Keratinocyte (primary cell): ENCODE data around the gene GOLGA2. TPM values are rescaled to one million over a fixed set of nuclear protein-coding genes. Genes with fewer than 3 reads are reported as not detected.

Experiments
- DNase-seq: peaks from one replicate; pipeline ENCODE4 v3.0.0-alpha.2; 2011; ENCODE audit warnings: low read depth, missing footprints, low spot score
- FAIRE-seq: peaks from 2 replicates; lab custom pipeline; 2011; peaks lifted over from hg19 to GRCh38; lab: Jason Lieb, UNC
- H2AFZ ChIP-seq: 2 replicates; pipeline ENCODE4 v1.6.0; 2012; ENCODE audit warnings: low read length, control low read depth, inconsistent platforms; ENCODE audit not compliant: control insufficient read depth
- H3K27ac ChIP-seq: 2 replicates; pipeline ENCODE4 v1.5.1; 2011; ENCODE audit warnings: low read length; ENCODE audit not compliant: control insufficient read depth, insufficient read depth
- H3K27me3 ChIP-seq: 3 replicates; pipeline ENCODE4 v1.6.0; 2011; ENCODE audit warnings: low read length; ENCODE audit not compliant: control insufficient read depth, insufficient read depth; ENCODE audit errors: extremely low read depth
- H3K36me3 ChIP-seq, 2 experiments: 2 replicates in 1 of 2; 3 replicates in 1 of 2; pipeline ENCODE4 v1.5.1; 2011; ENCODE audit warnings: low read length in 2 of 2, mild to moderate bottlenecking in 1 of 2; ENCODE audit not compliant: control insufficient read depth in 2 of 2, insufficient read depth in 2 of 2; ENCODE audit errors: extremely low read depth in 1 of 2
- H3K4me1 ChIP-seq: 3 replicates; pipeline ENCODE4 v1.5.1; 2011; ENCODE audit warnings: low read length; ENCODE audit not compliant: control insufficient read depth, insufficient read depth; ENCODE audit errors: extremely low read depth
- H3K4me2 ChIP-seq: 3 replicates; pipeline ENCODE4 v1.6.0; 2011; ENCODE audit warnings: low read depth, low read length; ENCODE audit not compliant: control insufficient read depth, insufficient read depth; ENCODE audit errors: extremely low read depth
- H3K4me3 ChIP-seq, 3 experiments: fragments of 200-600 bp in 1 of 3; sonication (generic) in 1 of 3; 2 replicates in 2 of 3; 3 replicates in 1 of 3; pipeline ENCODE4 v1.5.1; 2011 to 2016; ENCODE audit warnings: low read length in 3 of 3, mild to moderate bottlenecking in 3 of 3, control low read depth in 2 of 3, inconsistent platforms in 1 of 3, low read depth in 1 of 3, mixed read lengths in 1 of 3, mixed run types in 1 of 3, moderate library complexity in 1 of 3; ENCODE audit not compliant: control insufficient read depth in 2 of 3, insufficient read depth in 2 of 3; ENCODE audit errors: extremely low read depth in 1 of 3
- H3K79me2 ChIP-seq: 2 replicates; pipeline ENCODE4 v1.6.0; 2012; ENCODE audit warnings: low read length; ENCODE audit not compliant: control insufficient read depth, insufficient read depth
- H3K9ac ChIP-seq: 3 replicates; pipeline ENCODE4 v1.6.0; 2011; ENCODE audit warnings: low read length; ENCODE audit not compliant: control insufficient read depth, insufficient read depth; ENCODE audit errors: extremely low read depth
- H3K9me1 ChIP-seq: 3 replicates; pipeline ENCODE4 v1.6.0; 2011; ENCODE audit warnings: low read length; ENCODE audit not compliant: control insufficient read depth, insufficient read depth; ENCODE audit errors: extremely low read depth
- H3K9me3 ChIP-seq: 2 replicates; pipeline ENCODE4 v1.5.1; 2012; ENCODE audit warnings: low read depth, low read length; ENCODE audit not compliant: control insufficient read depth
- H4K20me1 ChIP-seq: 3 replicates; pipeline ENCODE4 v1.6.0; 2011; ENCODE audit warnings: low read length; ENCODE audit not compliant: control insufficient read depth, insufficient read depth; ENCODE audit errors: extremely low read depth
- EZH2 ChIP-seq: IDR thresholded peaks from one replicate; pipeline ENCODE4 v1.6.1; 2012; ENCODE audit warnings: inconsistent platforms, mild to moderate bottlenecking, low read length, moderate library complexity
- dilution Hi-C: fragments of 300-500 bp; cut with MboI; formaldehyde crosslinking; loops from one replicate; pipeline ENCODE4 v1.7.0; 2020; ENCODE audit warnings: low sequenced_read_pairs; ENCODE audit not compliant: extremely low pct_ligation_motif_present
- polyA plus RNA-seq, 5 experiments: library from polyadenylated mRNA; depleted of rRNA in 3 of 5; stranded (reverse) in 3 of 5; stranded (forward) in 1 of 5; unstranded in 1 of 5; fragments of >200 nt; gene quantifications; 1 replicate in 1 of 5; 2 replicates in 3 of 5; 3 replicates in 1 of 5; pipeline versions ENCODE4 v1.2.1 to v1.2.3, GENCODE V29; 2011 to 2012; ENCODE audit warnings: missing spikeins in 2 of 5, low read depth in 1 of 5, low replicate concordance in 1 of 5
- TF ChIP-seq, protein P1 (sequence below), 3 experiments: IDR thresholded peaks in 1 of 3; conservative IDR thresholded peaks in 1 of 3; optimal IDR thresholded peaks in 1 of 3; 2 replicates in 2 of 3; 3 replicates in 1 of 3; pipeline versions ENCODE3 to v1.5.1; 2011; ENCODE audit warnings: low read length in 3 of 3, mild to moderate bottlenecking in 3 of 3, moderate library complexity in 2 of 3, control low read depth in 1 of 3, inconsistent platforms in 1 of 3; ENCODE audit not compliant: insufficient read depth in 2 of 3; ENCODE audit errors: extremely low read depth in 1 of 3

The GOLGA2 gene
- polyA plus RNA-seq, 1 donor (not counting 4 experiments of a cell fraction or from before 2014, with no cell fraction given), result 41.6 TPM

DNA sequence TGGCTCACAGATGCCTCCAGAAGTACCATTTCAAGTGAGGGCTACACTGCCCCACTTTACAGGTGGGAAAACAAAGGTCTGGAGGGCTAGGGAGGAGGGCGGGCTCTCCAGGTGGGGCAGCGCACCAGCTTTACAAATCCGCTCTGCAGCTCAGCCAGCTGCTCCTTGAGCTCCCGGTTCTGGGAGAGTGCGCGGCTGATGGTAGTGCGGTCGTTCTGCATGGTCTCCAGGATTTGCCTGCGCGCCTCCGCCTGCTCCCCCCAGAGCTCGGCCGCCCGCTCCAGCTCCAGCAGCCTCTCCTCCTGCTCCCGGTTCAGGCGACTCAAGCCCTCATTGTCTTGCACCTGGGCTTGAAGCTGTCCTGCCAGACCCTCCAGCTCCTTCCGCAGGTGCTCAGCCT lies 15.5 kb downstream of the GOLGA2 start:
- TF ChIP-seq EZH2, result no peak
- TF ChIP-seq, protein P1, sequence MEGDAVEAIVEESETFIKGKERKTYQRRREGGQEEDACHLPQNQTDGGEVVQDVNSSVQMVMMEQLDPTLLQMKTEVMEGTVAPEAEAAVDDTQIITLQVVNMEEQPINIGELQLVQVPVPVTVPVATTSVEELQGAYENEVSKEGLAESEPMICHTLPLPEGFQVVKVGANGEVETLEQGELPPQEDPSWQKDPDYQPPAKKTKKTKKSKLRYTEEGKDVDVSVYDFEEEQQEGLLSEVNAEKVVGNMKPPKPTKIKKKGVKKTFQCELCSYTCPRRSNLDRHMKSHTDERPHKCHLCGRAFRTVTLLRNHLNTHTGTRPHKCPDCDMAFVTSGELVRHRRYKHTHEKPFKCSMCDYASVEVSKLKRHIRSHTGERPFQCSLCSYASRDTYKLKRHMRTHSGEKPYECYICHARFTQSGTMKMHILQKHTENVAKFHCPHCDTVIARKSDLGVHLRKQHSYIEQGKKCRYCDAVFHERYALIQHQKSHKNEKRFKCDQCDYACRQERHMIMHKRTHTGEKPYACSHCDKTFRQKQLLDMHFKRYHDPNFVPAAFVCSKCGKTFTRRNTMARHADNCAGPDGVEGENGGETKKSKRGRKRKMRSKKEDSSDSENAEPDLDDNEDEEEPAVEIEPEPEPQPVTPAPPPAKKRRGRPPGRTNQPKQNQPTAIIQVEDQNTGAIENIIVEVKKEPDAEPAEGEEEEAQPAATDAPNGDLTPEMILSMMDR (optimal IDR thresholded peaks at IDR 0.05 in 1 of 3, IDR thresholded peaks at IDR 0.05 in 1 of 3, conservative IDR thresholded peaks at IDR 0.05 in 1 of 3; ENCODE audit: extremely low read depth in 1 of 3, insufficient read depth in 2 of 3, low read length in 3 of 3), result no peak
- H3K4me2 ChIP-seq, result no peak overlapping the region
- H3K9ac ChIP-seq, result no peak overlapping the region
- H3K9me1 ChIP-seq, result no peaks in the 10 kb centered on the region
- H3K36me3 ChIP-seq, result peaks cover 13 to 38% of the 10 kb centered on the region in 2 experiments
- no peak overlapping the region for H2AFZ ChIP-seq
- no peak overlapping the region for H3K4me3 ChIP-seq
- H3K27me3 ChIP-seq, result no peaks in the 10 kb centered on the region
- peaks cover 5% of the 10 kb centered on the region for H4K20me1 ChIP-seq
- no peaks in the 10 kb centered on the region for H3K9me3 ChIP-seq
- dilution Hi-C loops, result no loop called here
- no peaks in the 10 kb centered on the region for H3K4me1 ChIP-seq
- FAIRE-seq, result no peak
- no peak overlapping the region for H3K27ac ChIP-seq
- no peak for DNase-seq
- no peaks in the 10 kb centered on the region for H3K79me2 ChIP-seq

DNA sequence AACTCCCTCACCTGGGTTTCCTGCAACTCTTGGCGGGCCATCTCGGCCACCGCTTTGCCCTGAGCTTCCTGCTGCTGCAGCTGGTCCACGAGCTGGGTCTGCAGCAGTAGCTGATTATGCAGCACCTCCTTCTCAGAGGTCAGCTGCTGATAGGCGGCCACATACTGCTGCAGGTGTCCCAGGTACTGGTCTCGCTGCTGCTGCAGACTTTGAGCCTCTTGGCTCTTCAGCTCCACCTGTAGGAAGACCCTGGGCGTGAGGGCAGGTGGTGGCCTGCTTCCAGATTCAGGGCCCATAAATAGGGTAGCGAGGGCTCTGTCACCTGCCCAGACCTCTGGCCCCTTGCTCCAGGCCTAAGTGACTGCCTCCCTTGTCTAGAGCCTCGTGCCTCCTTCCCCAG lies 16.7 kb downstream of the GOLGA2 start:
- no peak for TF ChIP-seq EZH2
- TF ChIP-seq, protein P1 (optimal IDR thresholded peaks at IDR 0.05 in 1 of 3, IDR thresholded peaks at IDR 0.05 in 1 of 3, conservative IDR thresholded peaks at IDR 0.05 in 1 of 3; ENCODE audit: extremely low read depth in 1 of 3, insufficient read depth in 2 of 3, low read length in 3 of 3), result no peak
- Histone ChIP-seq H4K20me1 (peaks cover 2% of the 10 kb centered on the region), H3K9me1 (no peaks in the 10 kb centered on the region), H3K27ac (no peak overlapping the region), H2AFZ (no peak overlapping the region), H3K79me2 (no peaks in the 10 kb centered on the region), H3K36me3 (peaks cover 9 to 37% of the 10 kb centered on the region in 2 experiments), H3K4me3 (no peak overlapping the region), H3K9ac (no peak overlapping the region), H3K4me2 (no peak overlapping the region), H3K27me3 (no peaks in the 10 kb centered on the region), H3K9me3 (no peaks in the 10 kb centered on the region), H3K4me1 (no peaks in the 10 kb centered on the region)
- FAIRE-seq, result no peak
- dilution Hi-C loops, result no loop called here
- no peak for DNase-seq
